ENCODE data around the gene SDC1.

SDC1 gene

DNA sequence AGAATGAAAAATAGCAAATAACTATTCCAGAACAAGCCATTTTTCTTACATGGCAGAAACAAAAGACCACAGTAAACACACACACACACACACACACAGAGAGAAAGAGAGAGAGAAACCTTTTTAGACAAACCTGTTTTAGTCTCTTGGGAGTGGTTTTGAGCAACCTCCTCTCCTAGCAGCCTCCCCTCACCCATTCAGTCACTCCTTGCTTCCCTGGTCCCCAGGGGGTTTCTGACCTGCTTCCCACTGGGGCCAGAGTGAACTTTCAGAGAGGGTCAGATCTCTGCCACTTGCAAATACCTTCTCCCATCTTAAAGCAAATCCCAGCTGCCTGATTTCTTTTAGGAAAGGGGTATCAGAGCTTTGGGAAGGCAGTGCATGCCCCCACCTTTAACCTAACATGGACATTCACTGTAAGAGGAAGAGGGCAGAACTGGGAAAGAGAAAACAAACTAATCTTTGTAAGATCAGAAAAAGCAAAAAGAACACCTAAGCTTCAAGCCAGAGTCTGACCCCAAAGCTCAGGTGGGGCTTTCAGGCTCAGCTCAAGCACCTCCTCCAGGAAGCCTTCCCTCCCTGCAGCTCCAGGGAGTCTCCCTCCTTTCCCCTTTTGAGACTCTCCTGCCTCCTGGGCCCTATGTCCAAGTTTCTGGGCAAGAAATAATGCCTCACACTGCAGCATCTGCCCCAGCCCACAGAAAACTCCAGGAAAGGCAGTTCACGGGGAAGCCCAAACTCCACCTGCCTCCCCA, 2.7 kb downstream of the SDC1 start:
- TF ChIP-seq TCF12 (IDR thresholded peaks at IDR 0.05; ENCODE audit: low read depth) (no peak), EGR1 (IDR thresholded peaks at IDR 0.05) (no peak), ZBTB7A (IDR thresholded peaks at IDR 0.05; ENCODE audit: low read depth) (no peak), RAD21 (IDR thresholded peaks at IDR 0.05; ENCODE audit: low read depth) (no peak), FOXM1 (IDR thresholded peaks at IDR 0.05; ENCODE audit: borderline replicate concordance, low read depth) (no peak), YY1 (IDR thresholded peaks at IDR 0.05; ENCODE audit: low read depth) (no peak), TEAD4 (IDR thresholded peaks at IDR 0.05) (no peak), MAX (IDR thresholded peaks at IDR 0.05) (no peak), NFIC (IDR thresholded peaks at IDR 0.05) (no peak)
- TF ChIP-seq, protein P1, sequence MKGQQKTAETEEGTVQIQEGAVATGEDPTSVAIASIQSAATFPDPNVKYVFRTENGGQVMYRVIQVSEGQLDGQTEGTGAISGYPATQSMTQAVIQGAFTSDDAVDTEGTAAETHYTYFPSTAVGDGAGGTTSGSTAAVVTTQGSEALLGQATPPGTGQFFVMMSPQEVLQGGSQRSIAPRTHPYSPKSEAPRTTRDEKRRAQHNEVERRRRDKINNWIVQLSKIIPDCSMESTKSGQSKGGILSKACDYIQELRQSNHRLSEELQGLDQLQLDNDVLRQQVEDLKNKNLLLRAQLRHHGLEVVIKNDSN (IDR thresholded peaks at IDR 0.05), result no peak

GRCh38 chr2:20221555-20221973, 3.4 kb downstream of the SDC1 start:
- TF ChIP-seq MAX (IDR thresholded peaks at IDR 0.05) (no peak), TAF1 (IDR thresholded peaks at IDR 0.05; ENCODE audit: low read depth) (no peak), CREB1 (IDR thresholded peaks at IDR 0.05; ENCODE audit: low read depth) (no peak), TEAD4 (IDR thresholded peaks at IDR 0.05) (no peak), RAD21 (IDR thresholded peaks at IDR 0.05; ENCODE audit: low read depth) (no peak), TCF12 (IDR thresholded peaks at IDR 0.05; ENCODE audit: low read depth) (no peak), EP300 (IDR thresholded peaks at IDR 0.05; ENCODE audit: borderline replicate concordance) (no peak), FOXM1 (IDR thresholded peaks at IDR 0.05; ENCODE audit: borderline replicate concordance, low read depth) (no peak), CEBPB (IDR thresholded peaks at IDR 0.05) (no peak), NFIC (IDR thresholded peaks at IDR 0.05) (no peak), ZBTB7A (IDR thresholded peaks at IDR 0.05; ENCODE audit: low read depth) (no peak), YY1 (IDR thresholded peaks at IDR 0.05; ENCODE audit: low read depth) (no peak), EGR1 (IDR thresholded peaks at IDR 0.05) (no peak)
- TF ChIP-seq, protein P2, sequence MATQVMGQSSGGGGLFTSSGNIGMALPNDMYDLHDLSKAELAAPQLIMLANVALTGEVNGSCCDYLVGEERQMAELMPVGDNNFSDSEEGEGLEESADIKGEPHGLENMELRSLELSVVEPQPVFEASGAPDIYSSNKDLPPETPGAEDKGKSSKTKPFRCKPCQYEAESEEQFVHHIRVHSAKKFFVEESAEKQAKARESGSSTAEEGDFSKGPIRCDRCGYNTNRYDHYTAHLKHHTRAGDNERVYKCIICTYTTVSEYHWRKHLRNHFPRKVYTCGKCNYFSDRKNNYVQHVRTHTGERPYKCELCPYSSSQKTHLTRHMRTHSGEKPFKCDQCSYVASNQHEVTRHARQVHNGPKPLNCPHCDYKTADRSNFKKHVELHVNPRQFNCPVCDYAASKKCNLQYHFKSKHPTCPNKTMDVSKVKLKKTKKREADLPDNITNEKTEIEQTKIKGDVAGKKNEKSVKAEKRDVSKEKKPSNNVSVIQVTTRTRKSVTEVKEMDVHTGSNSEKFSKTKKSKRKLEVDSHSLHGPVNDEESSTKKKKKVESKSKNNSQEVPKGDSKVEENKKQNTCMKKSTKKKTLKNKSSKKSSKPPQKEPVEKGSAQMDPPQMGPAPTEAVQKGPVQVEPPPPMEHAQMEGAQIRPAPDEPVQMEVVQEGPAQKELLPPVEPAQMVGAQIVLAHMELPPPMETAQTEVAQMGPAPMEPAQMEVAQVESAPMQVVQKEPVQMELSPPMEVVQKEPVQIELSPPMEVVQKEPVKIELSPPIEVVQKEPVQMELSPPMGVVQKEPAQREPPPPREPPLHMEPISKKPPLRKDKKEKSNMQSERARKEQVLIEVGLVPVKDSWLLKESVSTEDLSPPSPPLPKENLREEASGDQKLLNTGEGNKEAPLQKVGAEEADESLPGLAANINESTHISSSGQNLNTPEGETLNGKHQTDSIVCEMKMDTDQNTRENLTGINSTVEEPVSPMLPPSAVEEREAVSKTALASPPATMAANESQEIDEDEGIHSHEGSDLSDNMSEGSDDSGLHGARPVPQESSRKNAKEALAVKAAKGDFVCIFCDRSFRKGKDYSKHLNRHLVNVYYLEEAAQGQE (IDR thresholded peaks at IDR 0.05; ENCODE audit: low read depth), result no peak
- TF ChIP-seq, protein P1 (IDR thresholded peaks at IDR 0.05), result no peak

DNA sequence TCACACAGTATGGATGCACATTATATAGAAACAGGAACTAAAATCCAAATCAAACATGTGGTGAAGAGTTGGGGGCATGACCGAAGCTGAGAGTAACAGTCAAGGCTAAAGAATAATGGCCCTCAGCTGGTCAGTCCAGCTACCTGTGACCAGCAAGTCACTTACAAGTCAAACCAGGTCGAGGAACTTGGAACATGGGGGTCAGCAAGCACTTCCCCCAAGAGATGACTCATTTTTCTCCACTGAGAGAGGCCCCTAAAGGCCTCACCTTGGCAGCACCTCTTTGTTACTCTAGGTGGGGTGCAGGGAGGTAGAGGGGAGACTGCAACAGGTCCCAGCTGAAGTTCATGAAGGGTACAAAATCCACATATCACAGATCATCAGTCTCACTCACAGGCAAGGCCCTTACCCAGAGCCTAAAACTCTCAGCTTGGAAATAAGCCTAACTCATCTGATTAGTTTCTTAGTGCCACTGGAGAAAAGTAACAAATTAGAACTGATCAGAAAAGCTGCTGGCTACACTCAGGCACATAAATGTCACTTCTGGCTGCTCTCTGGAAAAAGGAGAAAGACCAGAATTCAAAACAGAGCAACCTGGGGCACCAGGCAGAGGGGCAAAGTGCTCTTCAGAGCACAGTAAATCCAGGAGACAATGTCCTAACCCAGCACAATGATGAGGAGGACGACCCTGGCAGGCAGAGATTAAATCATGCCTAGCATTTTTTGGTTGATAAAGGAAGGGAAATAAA, 4.0 kb downstream of the SDC1 start:
- TF ChIP-seq TAF1 (IDR thresholded peaks at IDR 0.05; ENCODE audit: low read depth) (no peak), TCF12 (IDR thresholded peaks at IDR 0.05; ENCODE audit: low read depth) (no peak), FOXM1 (IDR thresholded peaks at IDR 0.05; ENCODE audit: borderline replicate concordance, low read depth) (no peak), YY1 (IDR thresholded peaks at IDR 0.05; ENCODE audit: low read depth) (no peak), EGR1 (IDR thresholded peaks at IDR 0.05) (no peak), TEAD4 (IDR thresholded peaks at IDR 0.05) (no peak), CEBPB (IDR thresholded peaks at IDR 0.05) (no peak), MAX (IDR thresholded peaks at IDR 0.05) (no peak), ZBTB7A (IDR thresholded peaks at IDR 0.05; ENCODE audit: low read depth) (no peak), NFIC (IDR thresholded peaks at IDR 0.05) (no peak), EP300 (IDR thresholded peaks at IDR 0.05; ENCODE audit: borderline replicate concordance) (no peak)
- TF ChIP-seq, protein P1 (IDR thresholded peaks at IDR 0.05), result no peak
- TF ChIP-seq, protein P2 (IDR thresholded peaks at IDR 0.05; ENCODE audit: low read depth), result no peak

DNA sequence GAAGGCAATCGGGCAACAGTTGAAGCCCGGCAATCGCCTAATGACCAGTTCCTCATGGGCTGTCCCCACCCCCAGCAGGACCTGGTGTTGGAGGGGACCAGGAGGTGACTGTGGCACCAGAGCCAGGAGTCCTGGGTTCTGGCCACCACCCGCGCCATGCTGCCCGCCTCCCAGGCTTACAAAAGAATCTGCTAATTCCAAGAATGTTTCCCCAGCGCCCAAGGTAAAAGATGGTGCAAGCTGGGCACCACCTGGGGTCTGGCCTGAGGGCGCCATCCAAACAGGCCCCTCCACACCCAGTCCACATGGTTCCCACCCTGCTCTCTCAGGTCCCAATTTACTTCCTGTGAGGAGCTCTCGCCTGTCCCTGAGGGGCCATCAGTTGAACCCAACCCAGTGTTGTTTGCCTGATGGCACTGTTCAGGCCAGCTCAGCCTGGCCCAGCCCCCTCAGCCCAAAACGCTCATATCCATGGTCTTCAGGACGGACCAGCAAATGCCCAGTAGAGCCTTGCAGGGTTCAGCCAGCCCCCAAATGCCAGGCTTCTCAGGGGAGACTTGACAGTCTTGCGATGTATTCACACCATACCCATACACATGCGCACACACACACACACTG, 5.1 kb downstream of the SDC1 start:
- TF ChIP-seq TCF12 (IDR thresholded peaks at IDR 0.05; ENCODE audit: low read depth) (no peak), MAX (IDR thresholded peaks at IDR 0.05) (no peak), EP300 (IDR thresholded peaks at IDR 0.05; ENCODE audit: borderline replicate concordance) (no peak), RAD21 (IDR thresholded peaks at IDR 0.05; ENCODE audit: low read depth) (no peak), TAF1 (IDR thresholded peaks at IDR 0.05; ENCODE audit: low read depth) (no peak), CREB1 (IDR thresholded peaks at IDR 0.05; ENCODE audit: low read depth) (no peak)
